HG02642 (cell line): ENCODE results near the gene TRMT44.

ENCODE experiments used
- ATAC-seq: cut with Tn5 transposase; IDR thresholded peaks from one replicate; pipeline ENCODE4 v1.9.1; 2021; ENCODE audit warnings: mild to moderate bottlenecking; ENCODE audit not compliant: unreplicated experiment, poor library complexity

The TRMT44 gene, protein sequence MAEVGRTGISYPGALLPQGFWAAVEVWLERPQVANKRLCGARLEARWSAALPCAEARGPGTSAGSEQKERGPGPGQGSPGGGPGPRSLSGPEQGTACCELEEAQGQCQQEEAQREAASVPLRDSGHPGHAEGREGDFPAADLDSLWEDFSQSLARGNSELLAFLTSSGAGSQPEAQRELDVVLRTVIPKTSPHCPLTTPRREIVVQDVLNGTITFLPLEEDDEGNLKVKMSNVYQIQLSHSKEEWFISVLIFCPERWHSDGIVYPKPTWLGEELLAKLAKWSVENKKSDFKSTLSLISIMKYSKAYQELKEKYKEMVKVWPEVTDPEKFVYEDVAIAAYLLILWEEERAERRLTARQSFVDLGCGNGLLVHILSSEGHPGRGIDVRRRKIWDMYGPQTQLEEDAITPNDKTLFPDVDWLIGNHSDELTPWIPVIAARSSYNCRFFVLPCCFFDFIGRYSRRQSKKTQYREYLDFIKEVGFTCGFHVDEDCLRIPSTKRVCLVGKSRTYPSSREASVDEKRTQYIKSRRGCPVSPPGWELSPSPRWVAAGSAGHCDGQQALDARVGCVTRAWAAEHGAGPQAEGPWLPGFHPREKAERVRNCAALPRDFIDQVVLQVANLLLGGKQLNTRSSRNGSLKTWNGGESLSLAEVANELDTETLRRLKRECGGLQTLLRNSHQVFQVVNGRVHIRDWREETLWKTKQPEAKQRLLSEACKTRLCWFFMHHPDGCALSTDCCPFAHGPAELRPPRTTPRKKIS

DNA sequence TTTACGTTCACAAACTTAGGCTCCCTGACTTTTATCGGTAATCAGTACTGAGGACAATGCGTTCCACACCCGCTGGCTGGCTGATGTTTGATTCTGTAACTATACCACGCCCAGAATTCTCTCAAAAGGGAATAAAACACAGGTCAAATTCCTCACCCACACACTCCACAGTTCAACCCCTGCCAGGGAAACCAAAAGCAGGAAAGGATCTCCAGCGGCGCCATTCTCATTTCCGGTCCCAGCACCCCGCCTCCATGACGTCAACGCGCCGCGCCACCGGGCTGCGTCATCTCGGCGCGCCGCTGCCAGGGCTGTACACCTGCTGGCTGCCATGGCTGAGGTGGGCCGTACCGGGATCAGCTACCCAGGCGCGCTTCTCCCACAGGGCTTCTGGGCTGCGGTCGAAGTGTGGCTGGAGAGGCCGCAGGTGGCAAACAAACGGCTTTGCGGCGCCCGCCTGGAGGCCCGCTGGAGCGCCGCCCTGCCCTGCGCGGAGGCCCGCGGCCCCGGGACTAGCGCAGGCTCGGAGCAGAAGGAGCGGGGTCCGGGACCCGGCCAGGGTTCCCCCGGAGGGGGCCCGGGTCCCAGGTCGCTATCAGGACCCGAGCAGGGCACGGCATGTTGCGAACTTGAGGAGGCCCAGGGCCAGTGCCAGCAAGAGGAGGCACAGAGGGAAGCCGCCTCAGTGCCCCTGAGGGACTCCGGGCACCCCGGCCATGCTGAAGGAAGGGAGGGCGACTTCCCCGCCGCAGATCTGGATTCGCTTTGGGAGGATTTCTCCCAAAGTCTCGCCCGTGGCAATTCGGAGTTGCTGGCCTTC is at the start of gene TRMT44, which contains the start of gene ACOX3:
Gene TRMT44 (plus strand): TSS at position 286 of the 820 bp plus-strand sequence. CDS start 46 bp downstream, at position 332.
Gene ACOX3 (minus strand): TSS at position 232 of the 820 bp plus-strand sequence. CDS start 24,202 bp downstream, outside the sequence.
- peak; percentile 91 for ATAC-seq

GRCh38 chr4:8391071-8391470 is 49.5 kb upstream of the TRMT44 start:
- ATAC-seq = no peak

DNA sequence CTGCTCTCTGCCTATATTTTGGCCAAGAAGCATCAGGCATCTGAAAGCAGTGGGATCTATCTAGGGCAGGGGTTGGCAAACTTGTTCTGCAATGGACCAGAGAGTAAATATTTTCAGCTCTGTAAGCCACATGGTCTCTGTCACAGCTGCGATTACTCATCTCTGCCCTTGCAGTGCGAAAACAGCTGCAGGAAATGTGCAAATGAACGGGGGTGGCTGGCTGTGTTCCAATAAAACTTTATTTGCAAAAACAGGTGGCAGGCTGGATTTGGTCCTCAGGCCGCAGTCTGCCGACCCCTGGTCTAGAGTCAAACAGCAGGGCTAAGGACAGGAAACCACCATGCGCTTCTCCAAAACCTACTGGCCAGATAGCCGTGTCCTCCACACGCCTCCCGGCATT is 48.6 kb upstream of the TRMT44 start:
- ATAC-seq = peak; percentile 91

DNA sequence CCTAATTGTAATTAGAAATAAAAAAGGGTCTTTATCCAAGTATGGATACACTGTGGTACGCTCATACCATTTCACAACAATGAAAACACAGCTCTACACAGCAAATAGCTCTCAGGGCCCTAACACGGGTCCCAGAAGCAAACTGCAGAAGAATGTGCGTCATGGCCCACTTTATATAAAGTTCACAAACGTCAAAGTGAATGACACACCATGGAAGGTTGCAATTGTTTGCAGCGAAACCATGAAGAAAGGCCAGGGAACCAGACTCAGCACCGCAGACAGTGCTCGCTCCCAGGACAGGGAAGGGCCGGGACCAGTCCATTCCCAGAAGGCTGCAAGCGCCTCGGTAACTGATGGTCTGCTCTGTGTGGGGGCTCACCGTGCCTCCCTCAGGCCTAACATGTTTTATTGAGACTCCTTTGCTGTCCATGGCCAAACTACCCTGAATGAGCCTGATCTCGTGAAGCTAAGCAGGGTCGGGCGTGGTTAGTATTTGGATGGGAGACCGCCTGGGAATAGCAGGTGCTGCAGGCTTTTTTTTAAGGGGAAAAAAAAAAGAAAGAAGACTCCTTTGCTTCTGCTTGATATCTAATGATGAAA is 47.9 kb upstream of the TRMT44 start:
- ATAC-seq = no peak

DNA sequence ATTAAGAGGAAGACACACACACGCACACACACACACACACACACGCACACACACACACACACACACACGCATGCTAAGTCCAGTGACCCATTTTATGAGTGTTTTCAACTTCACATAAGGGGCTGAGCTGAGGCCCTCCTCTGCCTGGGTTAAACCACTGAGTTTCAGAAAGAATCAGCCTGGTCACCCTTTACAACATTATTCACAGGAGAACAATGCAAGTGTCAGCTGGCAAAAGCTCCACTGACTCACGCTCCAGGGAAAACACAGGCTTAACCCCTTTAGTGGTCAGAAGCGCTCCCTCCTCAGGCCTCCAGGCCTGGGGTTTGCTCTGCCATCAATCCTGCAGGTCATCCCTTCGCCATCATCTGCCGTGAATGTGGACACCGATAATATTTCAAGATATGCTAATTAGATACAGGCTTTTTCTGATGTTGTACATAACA is 47.0 kb upstream of the TRMT44 start:
- ATAC-seq = no peak

DNA sequence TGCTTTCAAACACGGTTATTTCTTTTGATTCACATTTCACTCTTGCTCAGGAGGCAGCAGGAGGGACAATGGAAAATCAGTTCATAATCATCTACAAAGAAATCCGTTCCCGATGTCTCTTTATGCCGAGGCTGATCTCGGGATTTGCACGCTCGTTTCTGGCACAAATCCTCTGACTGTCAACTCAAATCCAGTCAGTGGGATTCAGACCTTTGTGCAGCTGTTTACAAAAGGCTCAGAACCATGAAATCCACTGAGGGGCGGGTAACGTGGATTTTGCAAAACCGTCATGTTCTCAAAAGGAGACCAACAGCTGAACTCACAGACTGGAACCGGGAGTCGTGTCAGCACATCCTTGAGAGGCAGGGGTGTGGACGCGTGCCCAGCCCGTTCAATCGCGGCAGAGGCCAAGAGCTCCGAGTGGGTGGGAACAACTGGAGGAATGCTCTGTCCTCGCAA is 46.5 kb upstream of the TRMT44 start:
- ATAC-seq = no peak

DNA sequence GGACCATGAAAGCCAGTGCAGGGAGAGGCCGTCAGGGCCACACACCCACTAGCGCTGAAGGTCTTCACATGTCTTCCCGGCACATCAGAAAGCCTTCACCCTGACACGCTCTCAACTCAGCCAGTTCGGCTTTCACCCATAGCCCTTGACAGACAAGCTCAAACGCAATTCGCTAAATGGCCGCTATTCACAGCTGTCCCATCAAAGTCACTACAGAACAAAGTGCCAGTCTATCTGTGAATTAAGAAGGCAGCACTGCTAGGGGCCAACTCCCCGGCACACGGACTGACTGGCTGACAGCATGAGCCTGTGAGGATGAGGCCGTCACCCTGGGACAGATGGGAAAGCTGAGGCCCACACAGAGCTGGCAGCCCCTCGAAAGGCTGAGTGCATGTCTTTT is 45.8 kb upstream of the TRMT44 start:
- no peak for ATAC-seq

GRCh38 chr4:8395504-8396296 is 44.9 kb upstream of the TRMT44 start:
- ATAC-seq = no peak

DNA sequence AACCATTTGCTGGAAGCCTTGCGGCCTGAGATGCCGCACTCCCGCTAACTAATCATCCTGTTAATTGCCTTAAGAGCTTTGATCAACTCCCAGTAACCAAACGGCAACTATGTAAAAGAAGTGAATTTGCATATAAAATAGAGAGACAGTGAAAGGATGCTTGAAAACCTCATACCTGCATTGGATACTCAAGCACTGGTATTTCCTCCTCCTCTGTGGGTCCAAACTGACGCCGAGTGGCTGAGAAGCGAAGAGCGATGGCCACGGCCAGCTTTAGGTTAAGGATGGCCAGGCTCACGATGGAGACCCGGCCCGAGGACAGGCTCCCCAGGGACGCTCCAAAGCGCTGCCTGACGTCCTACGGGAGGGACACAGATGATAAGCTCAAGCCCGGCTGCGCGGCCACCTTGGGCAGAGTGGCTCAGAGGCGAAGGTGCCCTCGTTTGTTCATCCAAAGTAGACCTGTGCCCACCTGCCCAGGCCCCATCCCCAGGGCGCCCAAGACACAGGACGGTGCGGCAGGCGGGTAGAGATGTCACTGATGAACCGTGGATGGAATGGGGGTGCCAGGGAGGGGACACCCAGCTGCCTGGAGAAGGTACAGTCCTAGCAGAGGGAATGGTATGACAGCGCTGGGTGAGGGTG is 43.7 kb upstream of the TRMT44 start:
- ATAC-seq = no peak

DNA sequence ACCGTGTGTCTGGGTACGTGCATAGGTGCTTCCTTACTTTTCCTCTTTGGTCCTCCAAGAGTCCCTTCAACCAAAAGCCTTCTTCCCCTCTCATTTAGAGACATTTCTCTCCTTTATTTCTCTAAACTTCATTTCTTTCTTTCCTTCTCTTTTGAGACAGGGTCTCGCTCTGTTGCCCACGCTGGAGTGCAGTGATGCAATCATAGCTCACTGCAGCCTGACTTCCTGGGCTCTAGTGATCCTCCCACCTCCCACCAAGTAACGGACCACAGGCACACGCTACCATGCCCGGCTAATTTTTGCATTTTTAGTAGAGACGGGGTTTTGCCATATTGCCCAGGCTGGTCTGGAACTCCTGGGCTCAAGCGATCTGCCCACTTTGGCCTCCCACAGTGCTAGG is 42.2 kb upstream of the TRMT44 start:
- no peak for ATAC-seq

- no peak for ATAC-seq
Measured at GRCh38 chr4:8399298-8399697, 41.3 kb upstream of the TRMT44 start.

DNA sequence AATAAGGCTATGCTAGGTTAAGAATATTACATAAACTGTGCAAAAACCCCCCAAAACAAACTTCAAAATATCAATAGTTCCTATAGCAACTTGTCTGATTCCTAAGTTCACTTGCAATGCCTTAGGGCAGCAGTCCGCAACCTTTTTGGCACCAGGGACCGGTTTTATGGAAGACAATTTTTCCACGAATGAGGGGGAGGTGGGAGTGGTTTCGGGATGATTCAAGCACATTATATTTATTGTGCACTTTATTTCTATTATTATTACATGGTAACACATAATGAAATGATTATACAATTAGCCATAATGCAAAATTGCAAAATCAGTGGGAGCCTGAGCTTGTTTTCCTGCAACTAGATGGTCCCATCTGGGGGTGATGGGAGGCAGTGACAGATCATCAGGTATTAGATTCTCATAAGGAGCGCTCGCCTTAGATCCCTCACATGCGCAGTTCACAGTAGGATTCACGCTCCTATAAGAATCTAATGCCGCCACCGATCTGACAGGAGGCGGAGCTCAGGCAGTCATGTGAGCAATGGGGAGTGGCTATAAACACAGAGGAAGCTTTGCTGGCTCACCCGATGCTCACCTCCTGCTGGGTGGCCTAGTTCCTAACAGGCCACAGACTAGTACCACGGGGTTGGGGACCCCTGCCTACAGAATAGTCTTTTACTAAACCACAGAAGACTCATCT is 39.8 kb upstream of the TRMT44 start:
- ATAC-seq = no peak

DNA sequence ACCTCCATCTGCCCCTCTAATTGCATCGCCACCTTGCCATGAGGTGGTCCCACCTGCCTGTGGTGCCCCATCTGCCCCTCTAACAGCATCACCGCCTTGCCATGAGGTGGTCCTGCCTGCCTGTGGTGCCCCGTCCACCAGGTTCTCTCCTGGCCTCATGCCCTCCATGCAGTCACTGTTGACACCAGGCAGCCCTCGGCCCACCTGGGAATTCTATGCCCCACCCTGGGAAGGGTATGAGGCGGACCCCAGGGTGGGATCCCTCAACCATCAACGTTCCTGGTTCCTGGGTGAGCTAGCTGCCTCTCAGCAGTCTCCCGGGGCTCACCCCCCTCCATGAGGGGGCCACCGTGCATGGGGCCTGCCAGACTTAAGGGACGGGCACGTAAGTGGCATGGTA is 38.9 kb upstream of the TRMT44 start:
- ATAC-seq = no peak

DNA sequence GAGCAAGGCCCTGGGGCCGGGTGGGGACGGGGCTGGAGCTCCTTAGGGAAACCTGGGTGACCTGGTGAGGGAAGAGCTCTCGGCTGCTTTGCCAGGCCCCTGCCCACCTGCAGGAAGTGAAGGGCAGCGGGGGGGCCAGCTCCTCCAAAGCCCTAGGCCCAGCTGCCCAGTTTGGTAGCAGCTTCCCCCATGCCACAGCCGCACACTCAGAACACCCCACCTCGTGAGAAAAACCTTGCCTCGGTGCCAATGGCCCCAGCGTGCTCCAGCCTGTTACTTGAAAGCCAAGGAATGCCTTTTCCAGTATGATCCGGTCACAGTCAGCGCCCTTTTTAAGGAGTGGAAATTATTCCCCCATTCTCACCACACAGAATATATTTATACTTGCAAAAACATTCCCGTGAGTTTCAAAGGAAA is 38.4 kb upstream of the TRMT44 start:
- ATAC-seq = no peak

DNA sequence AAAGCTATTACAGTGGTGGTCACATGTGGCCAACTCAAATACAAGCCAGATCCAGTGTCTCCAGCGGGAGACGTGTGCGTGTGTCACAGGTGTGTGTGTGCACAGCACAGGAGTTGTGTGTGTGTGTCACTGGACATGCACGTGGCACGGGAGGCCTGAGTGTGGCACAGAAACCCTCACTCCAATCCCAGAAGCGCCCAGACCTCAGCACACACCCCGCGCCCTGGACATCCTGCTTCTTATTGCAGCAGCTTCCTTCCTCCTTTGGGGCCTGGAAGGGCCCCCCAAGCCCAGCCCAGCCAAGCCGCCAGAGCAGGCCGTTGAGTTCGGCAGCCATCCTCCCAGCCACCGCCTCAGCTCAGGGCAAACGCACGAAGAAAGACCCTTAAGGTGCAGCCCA is 37.9 kb upstream of the TRMT44 start:
- no peak for ATAC-seq

GRCh38 chr4:8403173-8403753 is 37.3 kb upstream of the TRMT44 start:
- ATAC-seq = no peak

DNA sequence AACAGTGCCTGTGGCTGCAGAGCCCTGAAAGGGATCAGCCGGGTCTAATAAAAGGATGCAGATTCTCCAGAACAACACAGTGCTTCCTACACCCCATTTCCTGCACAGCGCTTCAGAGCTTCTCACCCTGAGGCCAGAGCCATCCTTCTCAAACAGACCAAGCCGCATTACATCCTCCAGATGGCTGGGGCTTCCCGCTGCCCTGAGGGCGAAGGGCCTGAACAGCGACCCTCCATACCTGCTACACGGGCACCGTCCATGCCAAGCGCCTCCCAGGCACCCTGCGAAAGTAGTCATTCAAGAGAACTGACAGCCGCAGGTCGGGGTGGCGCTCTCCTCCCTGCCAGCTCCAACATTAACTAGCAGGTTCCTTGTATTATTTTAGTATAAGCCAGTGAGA is 36.6 kb upstream of the TRMT44 start:
- no peak for ATAC-seq
